Measurements from ENCODE around the gene ZNF469. TPM values are rescaled to one million over a fixed set of nuclear protein-coding genes. Genes with fewer than 3 reads are reported as not detected.
"Not testable (repeated sequence)": the region's sequence is repeated elsewhere in the genome, so short reads cannot be mapped to it uniquely, and the experiment has no call there.

ZNF469 gene
- total RNA-seq, 1 experiment from 2014 or later = 0.50 TPM

DNA sequence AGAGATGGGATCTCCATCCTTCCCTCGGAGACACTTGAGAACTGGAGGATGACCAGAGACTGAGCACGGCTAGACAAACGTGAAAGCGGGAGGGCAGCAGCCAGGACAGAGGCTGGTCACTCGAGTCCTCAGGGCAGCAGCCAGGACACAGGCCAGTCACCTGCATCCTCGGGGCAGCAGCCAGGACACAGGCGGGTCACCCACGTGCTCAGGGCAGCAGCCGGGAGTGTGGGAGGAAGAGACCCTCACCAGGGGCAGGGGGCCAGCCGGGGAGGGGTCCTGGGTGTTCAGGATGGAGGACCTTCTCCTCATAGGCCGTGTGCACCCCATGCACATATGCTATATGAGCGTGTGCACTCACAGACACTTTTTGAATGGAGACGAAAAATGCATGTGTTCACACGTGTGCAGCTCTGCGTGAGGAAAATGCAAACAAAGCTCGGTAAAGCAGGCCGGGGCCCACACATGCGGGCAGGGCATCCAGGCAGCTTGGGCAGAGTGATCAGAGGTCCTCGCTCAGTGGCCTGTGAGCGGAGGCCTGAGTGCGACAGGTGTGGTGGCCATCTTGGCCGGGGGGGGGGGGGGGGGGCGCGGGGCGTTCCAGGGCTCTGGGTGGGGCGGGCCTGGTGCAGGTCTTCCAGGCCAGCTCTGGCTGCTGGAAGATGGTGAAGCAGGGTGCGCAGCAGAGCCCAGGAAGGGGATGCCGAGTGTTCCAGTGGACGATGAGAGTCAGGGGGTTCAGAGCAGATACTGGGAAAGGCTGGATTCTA, 26.7 kb downstream of the ZNF469 start:
- no peak overlapping the region for H3K4me3 Mint-ChIP-seq (ENCODE audit: low read depth, unreplicated experiment)
- peaks cover 2% of the 10 kb centered on the region for H3K4me1 Mint-ChIP-seq (ENCODE audit: low read depth, unreplicated experiment)
- H3K9me3 Mint-ChIP-seq (ENCODE audit: low read depth, unreplicated experiment) = no peaks in the 10 kb centered on the region
- H3K27me3 Mint-ChIP-seq (ENCODE audit: unreplicated experiment) = peaks cover 64% of the 10 kb centered on the region
- DNase-seq = no peak
- TF ChIP-seq, protein P1, sequence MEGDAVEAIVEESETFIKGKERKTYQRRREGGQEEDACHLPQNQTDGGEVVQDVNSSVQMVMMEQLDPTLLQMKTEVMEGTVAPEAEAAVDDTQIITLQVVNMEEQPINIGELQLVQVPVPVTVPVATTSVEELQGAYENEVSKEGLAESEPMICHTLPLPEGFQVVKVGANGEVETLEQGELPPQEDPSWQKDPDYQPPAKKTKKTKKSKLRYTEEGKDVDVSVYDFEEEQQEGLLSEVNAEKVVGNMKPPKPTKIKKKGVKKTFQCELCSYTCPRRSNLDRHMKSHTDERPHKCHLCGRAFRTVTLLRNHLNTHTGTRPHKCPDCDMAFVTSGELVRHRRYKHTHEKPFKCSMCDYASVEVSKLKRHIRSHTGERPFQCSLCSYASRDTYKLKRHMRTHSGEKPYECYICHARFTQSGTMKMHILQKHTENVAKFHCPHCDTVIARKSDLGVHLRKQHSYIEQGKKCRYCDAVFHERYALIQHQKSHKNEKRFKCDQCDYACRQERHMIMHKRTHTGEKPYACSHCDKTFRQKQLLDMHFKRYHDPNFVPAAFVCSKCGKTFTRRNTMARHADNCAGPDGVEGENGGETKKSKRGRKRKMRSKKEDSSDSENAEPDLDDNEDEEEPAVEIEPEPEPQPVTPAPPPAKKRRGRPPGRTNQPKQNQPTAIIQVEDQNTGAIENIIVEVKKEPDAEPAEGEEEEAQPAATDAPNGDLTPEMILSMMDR (IDR thresholded peaks at IDR 0.05; ENCODE audit: unreplicated experiment) = no peak
- intact Hi-C loops (cut with micrococcal nuclease; ENCODE audit: unreplicated experiment) = no loop called here
- no peak overlapping the region for H3K27ac Mint-ChIP-seq (ENCODE audit: unreplicated experiment)
- BruUV-seq (replicated peaks) = no TSS peak
- H3K36me3 Mint-ChIP-seq (ENCODE audit: insufficient read depth, unreplicated experiment) = no peaks in the 10 kb centered on the region
- CTCF ChIA-PET = no interaction called here

- H3K9me3 Mint-ChIP-seq (ENCODE audit: low read depth, unreplicated experiment); H3K27ac Mint-ChIP-seq (ENCODE audit: unreplicated experiment); H3K36me3 Mint-ChIP-seq (ENCODE audit: insufficient read depth, unreplicated experiment); CTCF ChIA-PET; intact Hi-C loops (cut with micrococcal nuclease; ENCODE audit: unreplicated experiment); H3K4me3 Mint-ChIP-seq (ENCODE audit: low read depth, unreplicated experiment); BruUV-seq (replicated peaks); DNase-seq; H3K4me1 Mint-ChIP-seq (ENCODE audit: low read depth, unreplicated experiment): not testable (repeated sequence)
- peaks cover 55% of the 10 kb centered on the region for H3K27me3 Mint-ChIP-seq (ENCODE audit: unreplicated experiment)
Measured at GRCh38 chr16:88410297-88410968, 27.7 kb downstream of the ZNF469 start.

GRCh38 chr16:88411951-88412576, 29.3 kb downstream of the ZNF469 start:
- Mint-ChIP-seq H3K27ac (ENCODE audit: unreplicated experiment) (no peak overlapping the region), H3K4me1 (ENCODE audit: low read depth, unreplicated experiment) (no peaks in the 10 kb centered on the region)
- BruUV-seq (replicated peaks) = no TSS peak

DNA sequence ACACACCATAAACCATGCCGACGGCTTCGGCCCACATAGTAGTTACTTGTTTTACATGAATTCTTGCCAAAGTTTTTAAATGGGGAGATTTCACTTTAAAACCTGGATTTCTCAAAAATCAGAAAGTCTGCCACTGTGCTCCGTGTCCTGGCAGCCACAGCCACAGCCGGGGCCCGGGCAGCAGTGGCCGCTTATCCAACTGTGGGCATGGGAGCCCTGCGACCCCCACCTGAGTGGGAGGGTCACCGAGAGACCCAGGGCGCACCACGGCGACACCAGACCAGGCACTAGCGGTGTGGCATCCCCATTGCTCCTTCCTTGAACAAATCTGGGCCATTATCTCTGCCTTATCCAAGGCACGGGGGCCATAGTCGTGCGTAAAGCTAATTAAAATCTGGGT, 30.0 kb downstream of the ZNF469 start:
- Mint-ChIP-seq H3K4me3 (ENCODE audit: low read depth, unreplicated experiment) (no peak overlapping the region), H3K36me3 (ENCODE audit: insufficient read depth, unreplicated experiment) (no peaks in the 10 kb centered on the region), H3K27me3 (ENCODE audit: unreplicated experiment) (peaks cover 39% of the 10 kb centered on the region), H3K4me1 (ENCODE audit: low read depth, unreplicated experiment) (no peaks in the 10 kb centered on the region), H3K27ac (ENCODE audit: unreplicated experiment) (no peak overlapping the region), H3K9me3 (ENCODE audit: low read depth, unreplicated experiment) (no peaks in the 10 kb centered on the region)
- TF ChIP-seq, protein P1 (IDR thresholded peaks at IDR 0.05; ENCODE audit: unreplicated experiment) = no peak
- BruUV-seq (replicated peaks) = no TSS peak
- CTCF ChIA-PET = no interaction called here
- intact Hi-C loops (cut with micrococcal nuclease; ENCODE audit: unreplicated experiment) = no loop called here
- DNase-seq = no peak

More at GRCh38 chr16:88411951-88412576, 29.3 kb downstream of the ZNF469 start:
- no peak overlapping the region for H3K4me3 Mint-ChIP-seq (ENCODE audit: low read depth, unreplicated experiment)
- no peaks in the 10 kb centered on the region for H3K36me3 Mint-ChIP-seq (ENCODE audit: insufficient read depth, unreplicated experiment)
- CTCF ChIA-PET = interaction anchor here (0.6 kb wide), 1 partner anchor 27 kb away, joined by 3 read pairs; no protein-coding TSS in a partner anchor
- peaks cover 42% of the 10 kb centered on the region for H3K27me3 Mint-ChIP-seq (ENCODE audit: unreplicated experiment)
- no peaks in the 10 kb centered on the region for H3K9me3 Mint-ChIP-seq (ENCODE audit: low read depth, unreplicated experiment)
- intact Hi-C loops (cut with micrococcal nuclease; ENCODE audit: unreplicated experiment) = no loop called here
- no peak for DNase-seq
- TF ChIP-seq, protein P1 (IDR thresholded peaks at IDR 0.05; ENCODE audit: unreplicated experiment) = no peak

All from Calu3 (cell line).